ENCODE results near the gene PRDM16. TPM values are rescaled to one million over a fixed set of nuclear protein-coding genes. Genes with fewer than 3 reads are reported as not detected.

The PRDM16 gene
- polyA plus RNA-seq, 1 of the 3 experiments (the other 2 are of a cell fraction): not detected

- TF ChIP-seq USF2 (IDR thresholded peaks at IDR 0.05; ENCODE audit: borderline replicate concordance, low read depth, low read length): no peak
- no peak for TF ChIP-seq RXRA (IDR thresholded peaks at IDR 0.05; ENCODE audit: borderline replicate concordance, low read depth)
- no peak for TF ChIP-seq MEF2A (IDR thresholded peaks at IDR 0.05; ENCODE audit: borderline replicate concordance, low read depth)
- no peak for TF ChIP-seq GATA2 (CRISPR knock-in tag; IDR thresholded peaks at IDR 0.05)
Measured at GRCh38 chr1:3061981-3062615, 6.9 kb upstream of the PRDM16 start (continued).

- Histone ChIP-seq H3K9ac (no peak overlapping the region), H3K27ac (ENCODE audit: low read depth in 2 of 2, low read length in 1 of 2) (no peak overlapping the region), H3K4me3 (ENCODE audit: low read depth in 2 of 2, low read length in 1 of 2) (no peak overlapping the region), H3K9me2 (no peaks in the 10 kb centered on the region), H3K36me3 (replicated peaks in 1 of 2; ENCODE audit: control insufficient read depth in 1 of 2, insufficient read depth in 2 of 2, low read length in 1 of 2) (no peaks in the 10 kb centered on the region), H3K4me1 (ENCODE audit: control insufficient read depth in 1 of 2, insufficient read depth in 2 of 2, low read depth in 1 of 2, low read length in 1 of 2) (no peaks in the 10 kb centered on the region), H3K4me2 (no peak overlapping the region), H2AFZ (ENCODE audit: low read depth) (no peak overlapping the region), H3K79me2 (ENCODE audit: insufficient read depth) (no peaks in the 10 kb centered on the region), H3K27me3 (ENCODE audit: insufficient read depth) (peaks cover 42% of the 10 kb centered on the region), H3F3A (replicated peaks; ENCODE audit: insufficient read depth) (no peaks in the 10 kb centered on the region), H3K9me3 (no peaks in the 10 kb centered on the region), H4K20me1 (ENCODE audit: insufficient read depth) (no peaks in the 10 kb centered on the region)
- TF ChIP-seq EZH2phosphoT487 (IDR thresholded peaks at IDR 0.05; ENCODE audit: borderline replicate concordance, low read depth) (no peak), ELF1 (IDR thresholded peaks at IDR 0.05) (no peak), MEF2A (IDR thresholded peaks at IDR 0.05; ENCODE audit: borderline replicate concordance, low read depth) (no peak), GATA2 (CRISPR knock-in tag; IDR thresholded peaks at IDR 0.05) (no peak), CHD2 (IDR thresholded peaks at IDR 0.05; ENCODE audit: low read length, partially characterized antibody) (no peak), SMC3 (IDR thresholded peaks at IDR 0.05; ENCODE audit: low read depth, low read length) (no peak), NFIC (IDR thresholded peaks at IDR 0.05; ENCODE audit: borderline replicate concordance) (no peak), GABPA (IDR thresholded peaks at IDR 0.05; ENCODE audit: low read depth) (no peak), RAD21 (IDR thresholded peaks at IDR 0.05; ENCODE audit: low read length) (no peak), ZBTB33 (IDR thresholded peaks at IDR 0.05; ENCODE audit: borderline replicate concordance, low read depth) (no peak), FOXJ3 (CRISPR knock-in tag; IDR thresholded peaks at IDR 0.05) (no peak), EP300 (IDR thresholded peaks at IDR 0.05; ENCODE audit: borderline replicate concordance in 1 of 2, low read depth in 1 of 2, low read length in 1 of 2) (no peak), TCF12 (IDR thresholded peaks at IDR 0.05) (no peak)
- no peak for DNase-seq
- ChIA-PET POLR2A (no interaction called here), CTCF (no interaction called here)
- 4% methylated on average over 25 of the region's 50 CpGs for WGBS (ENCODE audit: low lambda C conversion rate)
Measured at GRCh38 chr1:3062616-3063378, 6.2 kb upstream of the PRDM16 start.

Data from SK-N-SH (cell line).